Keratinocyte (primary cell): ENCODE results near the gene PLD5.

ENCODE experiments used
- CTCF ChIP-seq, 3 experiments: IDR thresholded peaks in 1 of 3; conservative IDR thresholded peaks in 1 of 3; optimal IDR thresholded peaks in 1 of 3; 2 replicates in 2 of 3; 3 replicates in 1 of 3; pipeline versions ENCODE3 to v1.5.1; 2011; ENCODE audit warnings: low read length in 3 of 3, mild to moderate bottlenecking in 3 of 3, moderate library complexity in 2 of 3, control low read depth in 1 of 3, inconsistent platforms in 1 of 3; ENCODE audit not compliant: insufficient read depth in 2 of 3; ENCODE audit errors: extremely low read depth in 1 of 3
- EZH2 ChIP-seq: IDR thresholded peaks from one replicate; pipeline ENCODE4 v1.6.1; 2012; ENCODE audit warnings: inconsistent platforms, mild to moderate bottlenecking, low read length, moderate library complexity

- TF ChIP-seq CTCF (optimal IDR thresholded peaks at IDR 0.05 in 1 of 3, IDR thresholded peaks at IDR 0.05 in 1 of 3, conservative IDR thresholded peaks at IDR 0.05 in 1 of 3; ENCODE audit: extremely low read depth in 1 of 3, insufficient read depth in 2 of 3, low read length in 3 of 3) (no peak), EZH2 (no peak)
Observed at GRCh38 chr1:242219905-242220304, 304.6 kb downstream of the PLD5 start.
